Endothelial cell of umbilical vein (primary cell): ENCODE measurements around the gene FBXO10. TPM values are rescaled to one million over a fixed set of nuclear protein-coding genes. Genes with fewer than 3 reads are reported as not detected.

ENCODE experiments used
- BruUV-seq: library from RNA; stranded (reverse); fragments of 400-500 nt; replicated peaks from 2 replicates; lab custom pipeline; 2021; lab: Mats Ljungman, UMichigan
- CTCF ChIA-PET: fragments of 300-600, 350-600 bp; sonication (Branson Sonifier 250); formaldehyde crosslinking; loops from one replicate; lab custom pipeline; 2021; ENCODE audit warnings: antibody characterized with exemption, inconsistent platforms; lab: Charles Lee
- POLR2A ChIA-PET: fragments of 300-600, 350-600 bp; sonication (Branson Sonifier 250); formaldehyde crosslinking; loops from one replicate; lab custom pipeline; 2021; ENCODE audit warnings: antibody characterized with exemption, inconsistent platforms; lab: Charles Lee
- DNase-seq: peaks from one replicate; pipeline ENCODE4 v3.0.0-alpha.2; 2011; ENCODE audit warnings: low read depth, low spot score
- FAIRE-seq: peaks from 2 replicates; lab custom pipeline; 2011; peaks lifted over from hg19 to GRCh38; lab: Jason Lieb, UNC
- H2AFZ ChIP-seq: 2 replicates; pipeline ENCODE4 v1.6.0; 2012; ENCODE audit warnings: low read depth, low read length, control low read depth, inconsistent platforms
- H3K27ac ChIP-seq: 2 replicates; pipeline ENCODE4 v1.5.1; 2011; ENCODE audit warnings: low read depth, mild to moderate bottlenecking, control low read depth, low read length, moderate library complexity; ENCODE audit not compliant: insufficient read depth
- H3K27me3 ChIP-seq, 2 experiments: 2 replicates each; pipeline versions ENCODE4 v1.6.0 to v1.6.1; 2011; ENCODE audit warnings: low read length in 2 of 2, mixed read lengths in 1 of 2; ENCODE audit not compliant: control insufficient read depth in 2 of 2, insufficient read depth in 2 of 2
- H3K36me3 ChIP-seq, 2 experiments: 2 replicates in 1 of 2; 3 replicates in 1 of 2; pipeline ENCODE4 v1.5.1; 2011; ENCODE audit warnings: low read length in 2 of 2, mild to moderate bottlenecking in 1 of 2, moderate library complexity in 1 of 2; ENCODE audit not compliant: control insufficient read depth in 2 of 2, insufficient read depth in 2 of 2; ENCODE audit errors: extremely low read depth in 1 of 2
- H3K4me1 ChIP-seq: 3 replicates; pipeline ENCODE4 v1.5.1; 2011; ENCODE audit warnings: mild to moderate bottlenecking, low read length; ENCODE audit not compliant: control insufficient read depth, insufficient read depth; ENCODE audit errors: extremely low read depth
- H3K4me2 ChIP-seq: 2 replicates; pipeline ENCODE4 v1.6.1; 2011; ENCODE audit warnings: low read length, control low read depth, mixed read lengths; ENCODE audit not compliant: insufficient read depth
- H3K4me3 ChIP-seq, 3 experiments: fragments of 200-600 bp in 1 of 3; sonication (generic), shearing (Covaris generic) in 1 of 3; replicated peaks in 1 of 3; 2 replicates each; pipeline ENCODE4 v1.5.1; 2011 to 2016; ENCODE audit warnings: control low read depth in 3 of 3, low read length in 3 of 3, mild to moderate bottlenecking in 2 of 3, inconsistent platforms in 1 of 3, low read depth in 1 of 3, moderate library complexity in 1 of 3; ENCODE audit not compliant: insufficient read depth in 1 of 3
- H3K79me2 ChIP-seq: 2 replicates; pipeline ENCODE4 v1.6.0; 2012; ENCODE audit warnings: low read length, inconsistent platforms; ENCODE audit not compliant: control insufficient read depth, insufficient read depth
- H3K9ac ChIP-seq: replicated peaks from 2 replicates; pipeline ENCODE3; 2011; ENCODE audit warnings: low read length, control low read depth; ENCODE audit not compliant: insufficient read depth; ENCODE audit errors: extremely low read depth
- H3K9me1 ChIP-seq: replicated peaks from 3 replicates; pipeline ENCODE4 v1.6.0; 2011; ENCODE audit warnings: mild to moderate bottlenecking, low read length; ENCODE audit not compliant: control insufficient read depth, insufficient read depth; ENCODE audit errors: extremely low read depth
- H3K9me3 ChIP-seq: replicated peaks from 2 replicates; pipeline ENCODE4 v1.5.1; 2012; ENCODE audit warnings: low read length, inconsistent platforms; ENCODE audit not compliant: control insufficient read depth, insufficient read depth
- H4K20me1 ChIP-seq: replicated peaks from 2 replicates; pipeline ENCODE3; 2011; ENCODE audit warnings: mild to moderate bottlenecking, low read length; ENCODE audit not compliant: control insufficient read depth, insufficient read depth; ENCODE audit errors: extremely low read depth
- CTCF ChIP-seq, 2 donors: IDR thresholded peaks; 1 replicate in 1 of 2; 2 replicates in 1 of 2; pipeline ENCODE4 v1.5.1; 2011; ENCODE audit warnings: low read length in 2 of 2, mild to moderate bottlenecking in 2 of 2, moderate library complexity in 2 of 2, control low read depth in 1 of 2, inconsistent platforms in 1 of 2, low read depth in 1 of 2; ENCODE audit not compliant: insufficient read depth in 1 of 2; ENCODE audit errors: extremely low read depth in 1 of 2
- EZH2 ChIP-seq: IDR thresholded peaks from 2 replicates; pipeline ENCODE4 v1.6.1; 2012; ENCODE audit warnings: borderline replicate concordance, low read depth, mild to moderate bottlenecking, moderate library complexity, low read length, inconsistent platforms; ENCODE audit not compliant: severe bottlenecking
- FOS ChIP-seq: IDR thresholded peaks from 2 replicates; pipeline ENCODE4 v1.6.1; 2011; ENCODE audit warnings: mild to moderate bottlenecking, low read length, moderate library complexity, borderline replicate concordance; ENCODE audit not compliant: insufficient read depth
- GATA2 ChIP-seq: IDR thresholded peaks from 2 replicates; pipeline ENCODE4 v1.7.0; 2011; ENCODE audit warnings: low read depth, mild to moderate bottlenecking, moderate library complexity, mixed read lengths, low read length; ENCODE audit not compliant: insufficient read length, insufficient read depth
- JUN ChIP-seq: IDR thresholded peaks from 2 replicates; pipeline ENCODE4 v1.6.1; 2011; ENCODE audit warnings: borderline replicate concordance, low read depth; ENCODE audit not compliant: insufficient read length, insufficient read depth
- MAX ChIP-seq: IDR thresholded peaks from 2 replicates; pipeline ENCODE4 v1.6.1; 2011; ENCODE audit not compliant: insufficient read depth, insufficient read length
- MYC ChIP-seq: IDR thresholded peaks from one replicate; pipeline ENCODE4 v1.6.1; 2011; ENCODE audit warnings: mild to moderate bottlenecking, low read depth, low read length
- POLR2A ChIP-seq: IDR thresholded peaks from 2 replicates; pipeline ENCODE4 v1.6.1; 2012; ENCODE audit warnings: low read depth, mild to moderate bottlenecking, control low read depth, low read length
- POLR2AphosphoS5 ChIP-seq: IDR thresholded peaks from 2 replicates; pipeline ENCODE4 v1.6.1; 2012; ENCODE audit warnings: low read depth, mild to moderate bottlenecking, control low read depth, low read length, moderate library complexity; ENCODE audit not compliant: insufficient read depth
- dilution Hi-C: fragments of 300-500 bp; cut with MboI; formaldehyde crosslinking; loops from one replicate; pipeline ENCODE4 v1.15.0; 2019; ENCODE audit warnings: low sequenced_read_pairs; ENCODE audit not compliant: extremely low pct_ligation_motif_present
- intact Hi-C: fragments of 100-400 bp; cut with micrococcal nuclease; formaldehyde crosslinking; loops from one replicate; pipeline ENCODE4 v1.10.0; 2022
- polyA plus RNA-seq, 4 experiments: library from polyadenylated mRNA; depleted of rRNA in 3 of 4; stranded (reverse) in 3 of 4; unstranded in 1 of 4; fragments of >200 nt; gene quantifications; 2 replicates each; pipeline versions ENCODE4 v1.2.1 to v1.2.3, GENCODE V29; 2011 to 2012; ENCODE audit warnings: missing spikeins in 1 of 4
- total RNA-seq: library from RNA; stranded (reverse); gene quantifications from 2 replicates; pipeline ENCODE4 v1.2.3, GENCODE V29; 2021

Gene FBXO10
- total and polyA plus RNA-seq, 2 donors (not counting 3 experiments of a cell fraction or from before 2014, with no cell fraction given), result 11.8 to 14.4 TPM

GRCh38 chr9:37542895-37543294 is 33.3 kb downstream of the FBXO10 start:
- Histone ChIP-seq H3K4me3 (no peak overlapping the region), H3K4me1 (no peaks in the 10 kb centered on the region), H3K9ac (no peak overlapping the region), H4K20me1 (no peaks in the 10 kb centered on the region), H3K9me3 (no peaks in the 10 kb centered on the region), H3K27me3 (no peaks in the 10 kb centered on the region), H3K9me1 (no peaks in the 10 kb centered on the region), H3K36me3 (peaks cover 2 to 16% of the 10 kb centered on the region in 2 experiments), H3K4me2 (no peak overlapping the region), H3K27ac (no peak overlapping the region), H3K79me2 (no peaks in the 10 kb centered on the region), H2AFZ (no peak overlapping the region)
- DNase-seq, result no peak
- FAIRE-seq, result no peak
- BruUV-seq, result no TSS peak
- no peak for TF ChIP-seq JUN
- TF ChIP-seq MYC, result no peak
- TF ChIP-seq FOS, result no peak
- no peak for TF ChIP-seq CTCF (IDR thresholded peaks at IDR 0.05; ENCODE audit: extremely low read depth in 1 of 2, insufficient read depth in 1 of 2, low read depth in 1 of 2, low read length in 2 of 2)
- no peak for TF ChIP-seq EZH2
- no peak for TF ChIP-seq GATA2
- TF ChIP-seq POLR2AphosphoS5, result no peak
- TF ChIP-seq POLR2A, result no peak
- TF ChIP-seq MAX, result no peak
- intact Hi-C loops (no loop called here), dilution Hi-C loops (no loop called here)
- ChIA-PET POLR2A (no interaction called here), CTCF (no interaction called here)
